HG03039 (cell line): ENCODE data around the gene SMR3A.

Source experiments
- ATAC-seq: cut with Tn5 transposase; IDR thresholded peaks from one replicate; pipeline ENCODE4 v1.9.1; 2021; ENCODE audit warnings: mild to moderate bottlenecking, moderate library complexity; ENCODE audit not compliant: unreplicated experiment

Gene SMR3A

DNA sequence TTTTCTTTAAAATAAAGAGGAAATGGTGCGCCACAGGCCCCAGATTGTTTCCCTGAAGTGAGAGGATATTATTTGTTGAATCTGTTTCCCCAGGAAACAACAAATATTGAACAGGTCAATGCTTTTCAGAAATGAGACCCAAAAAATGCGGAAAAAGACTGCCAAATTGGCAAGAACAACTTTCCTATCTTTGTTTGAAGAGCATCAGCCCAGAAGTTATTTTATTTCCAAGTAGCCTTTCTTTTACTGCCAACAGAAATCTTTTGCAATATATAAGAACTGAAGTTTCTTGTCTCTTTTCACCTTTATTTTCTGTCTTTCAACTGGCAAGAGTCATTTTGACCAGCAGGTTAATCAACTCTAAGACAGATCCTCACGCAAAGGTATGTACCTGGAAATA lies at the start of gene SMR3A:
Gene SMR3A (plus strand): TSS at position 301 of the 400 bp plus-strand sequence. CDS start 1,356 bp downstream, outside the sequence.
- ATAC-seq, result no peak

DNA sequence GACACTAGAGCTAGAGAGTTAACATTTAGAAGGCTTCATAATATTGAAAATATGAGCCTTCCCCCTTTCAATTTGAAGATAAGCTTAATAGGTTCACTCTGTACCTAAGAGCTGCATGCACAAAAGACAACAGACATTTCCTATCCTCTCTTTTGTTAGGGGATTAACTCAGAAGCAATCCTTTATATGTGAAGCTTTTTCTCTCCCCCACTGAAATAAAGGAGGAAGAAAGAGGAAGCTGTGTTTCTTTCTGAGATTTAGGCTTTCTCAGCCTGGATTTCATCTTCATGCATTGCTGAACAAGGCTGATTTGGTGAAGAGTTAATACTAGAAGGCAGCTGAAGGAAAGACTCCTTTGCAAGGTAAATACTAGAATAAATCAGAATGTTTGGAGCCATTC lies 46.8 kb upstream of the SMR3A start:
- no peak for ATAC-seq

DNA sequence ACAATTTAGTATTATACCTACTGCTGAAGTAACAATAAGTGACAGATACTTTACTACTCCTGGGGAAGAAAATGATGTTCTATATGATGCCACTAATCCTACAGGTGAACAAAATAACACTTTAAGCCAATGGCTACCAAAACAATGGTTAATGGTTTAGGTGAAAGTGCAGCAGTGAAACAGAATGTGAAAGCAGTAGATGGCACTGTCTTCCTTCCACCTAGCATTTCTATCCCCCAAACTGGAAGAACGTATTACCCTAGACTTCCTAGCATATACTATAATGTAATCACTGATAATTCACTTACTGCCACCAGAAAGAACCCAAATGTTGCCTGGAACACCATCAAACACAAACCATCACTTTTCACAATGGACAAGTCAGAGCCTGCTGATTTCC lies 44.6 kb upstream of the SMR3A start:
- ATAC-seq, result peak; percentile 59

DNA sequence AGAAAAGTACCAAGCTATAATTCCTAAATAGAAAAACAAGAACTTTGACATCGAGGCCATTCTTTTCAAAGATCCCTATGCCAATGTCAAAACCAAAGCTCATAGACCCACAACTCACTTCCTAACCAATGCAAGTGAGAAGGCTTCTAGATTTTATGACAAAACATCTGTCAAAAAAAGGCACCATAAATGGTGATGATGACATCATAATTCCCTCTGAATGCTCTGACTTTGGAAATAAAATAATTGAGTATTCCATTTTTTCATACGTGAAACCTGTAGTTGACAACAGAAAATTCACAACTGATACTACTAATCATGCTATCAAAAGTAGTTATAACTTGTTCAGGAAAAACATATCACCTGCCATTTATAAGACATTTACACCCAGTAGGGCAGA lies 34.5 kb upstream of the SMR3A start:
- no peak for ATAC-seq

DNA sequence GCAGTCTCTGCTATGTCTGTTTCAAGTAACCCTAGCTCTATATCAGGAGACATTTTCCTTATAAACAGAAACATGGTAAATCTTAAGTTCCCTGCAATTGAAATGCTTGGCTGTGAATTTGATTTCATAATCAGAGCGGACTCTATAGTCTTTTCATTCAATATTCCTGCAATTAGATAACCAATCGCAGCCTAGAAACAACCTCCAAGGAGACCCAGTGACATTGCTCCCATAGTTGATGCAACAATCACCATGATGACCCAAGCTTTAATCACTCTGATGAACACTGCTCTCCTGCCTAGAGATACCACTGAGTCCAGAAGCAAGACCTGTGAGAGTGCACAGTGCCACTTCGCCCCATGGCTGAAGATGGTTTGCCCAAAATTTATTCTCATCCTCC lies 25.9 kb upstream of the SMR3A start, which contains the start of gene CABS1:
Gene CABS1 (plus strand): TSS at position 301 of the 400 bp plus-strand sequence. CDS start 59 bp downstream, at position 360.
- ATAC-seq, result no peak

DNA sequence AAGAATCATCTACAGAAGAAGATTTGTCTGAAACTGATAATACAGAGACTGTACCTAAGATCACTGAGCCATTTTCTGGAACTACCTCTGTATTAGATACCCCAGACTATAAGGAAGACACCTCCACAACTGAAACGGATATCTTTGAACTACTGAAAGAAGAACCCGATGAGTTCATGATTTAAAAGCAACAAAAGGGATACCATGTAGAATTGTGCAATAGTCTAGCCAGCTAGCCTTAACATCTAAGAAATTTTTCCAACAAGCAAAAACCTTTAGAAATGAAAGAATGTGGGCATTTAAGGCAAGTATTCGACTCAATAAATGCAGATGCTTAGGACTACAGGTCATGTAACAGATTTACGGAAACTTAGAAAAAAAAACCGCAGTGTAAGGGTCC lies 24.5 kb upstream of the SMR3A start:
- ATAC-seq, result no peak

DNA sequence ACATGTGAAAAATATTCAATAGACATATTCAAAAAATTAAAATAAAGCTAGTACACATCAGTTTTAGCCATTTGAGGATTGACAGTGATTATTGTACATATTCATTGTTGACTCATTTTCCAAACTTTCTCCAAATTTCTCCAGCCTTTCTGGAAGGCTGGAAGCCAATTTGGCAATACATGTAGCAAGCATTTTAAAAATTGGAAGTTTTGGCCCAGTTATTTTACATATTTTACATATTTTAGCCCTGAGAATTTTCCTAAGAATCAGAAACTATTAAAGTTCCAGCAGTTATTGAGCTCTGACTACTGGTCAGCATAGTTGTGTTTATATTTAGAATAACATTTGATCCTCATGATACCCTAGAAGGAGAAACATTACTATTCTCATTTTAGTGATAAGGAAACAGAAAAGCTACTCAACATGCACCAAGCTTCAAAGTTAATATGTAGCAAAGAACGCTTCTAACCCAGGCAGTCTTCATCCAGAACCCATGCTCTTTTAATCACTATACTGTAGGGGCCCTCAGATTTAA lies 22.6 kb upstream of the SMR3A start:
- no peak for ATAC-seq

DNA sequence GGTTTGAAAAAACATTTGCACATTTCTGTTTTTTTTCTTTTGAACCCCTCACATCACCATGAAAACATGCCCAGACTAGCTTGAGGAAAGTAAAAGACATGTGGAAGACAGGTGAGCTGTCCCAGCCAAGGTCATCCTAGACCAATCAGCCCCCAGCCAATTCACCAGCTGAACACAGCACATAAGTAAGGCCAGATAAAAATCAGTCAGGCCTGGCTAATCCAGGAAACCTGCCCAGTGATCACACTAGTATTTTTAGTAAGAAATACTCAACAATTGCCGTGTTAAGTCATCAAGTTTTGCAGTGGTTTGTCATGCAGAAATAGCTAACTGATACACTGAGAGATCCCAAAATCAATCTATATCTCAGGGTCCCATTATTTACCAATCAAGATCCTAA lies 4.4 kb upstream of the SMR3A start:
- ATAC-seq, result no peak

DNA sequence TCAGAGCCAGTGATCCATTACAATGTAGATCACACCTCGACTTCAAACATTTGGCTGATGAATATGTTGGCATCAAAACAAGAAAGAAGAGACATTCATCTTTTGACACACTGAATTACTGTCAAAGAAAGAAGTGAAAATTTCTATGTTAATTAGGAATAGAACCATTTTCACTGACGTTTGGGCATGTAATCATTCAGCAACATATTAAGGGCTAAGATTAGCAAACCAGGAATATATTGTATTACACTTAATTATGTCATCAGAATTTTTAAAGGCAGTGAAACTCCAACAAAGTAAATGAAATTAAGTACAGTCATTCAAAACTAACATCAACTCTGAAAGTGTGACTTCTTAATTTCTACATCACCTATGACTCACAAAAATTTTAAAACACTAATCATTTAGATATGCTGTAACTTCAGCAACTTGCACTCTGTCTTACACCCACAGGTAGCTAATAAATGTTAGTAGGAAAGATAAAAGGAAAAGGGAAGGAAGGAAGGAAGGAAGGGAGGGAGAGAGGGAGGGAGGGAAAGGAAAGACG lies 1.4 kb upstream of the SMR3A start:
- no peak for ATAC-seq

DNA sequence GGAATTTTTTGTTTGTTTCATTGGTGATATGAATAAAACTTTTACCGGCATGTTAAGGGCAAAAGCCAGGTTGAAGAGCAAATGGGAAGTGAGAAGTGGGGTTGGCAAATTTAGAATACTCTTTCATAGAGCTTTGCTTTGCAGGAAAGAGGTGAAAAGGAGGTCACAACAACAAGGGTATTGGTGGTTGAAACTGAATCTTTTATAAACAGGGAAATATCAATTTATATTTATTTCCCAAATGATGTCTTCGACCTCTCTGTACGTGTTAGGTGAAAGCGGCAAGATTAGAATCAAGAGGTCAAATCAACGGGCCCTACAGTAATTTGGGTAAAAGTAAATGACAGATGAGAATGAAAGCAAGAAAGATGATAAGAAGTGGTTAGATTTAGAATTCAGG lies 3.4 kb downstream of the SMR3A start:
- ATAC-seq, result no peak

DNA sequence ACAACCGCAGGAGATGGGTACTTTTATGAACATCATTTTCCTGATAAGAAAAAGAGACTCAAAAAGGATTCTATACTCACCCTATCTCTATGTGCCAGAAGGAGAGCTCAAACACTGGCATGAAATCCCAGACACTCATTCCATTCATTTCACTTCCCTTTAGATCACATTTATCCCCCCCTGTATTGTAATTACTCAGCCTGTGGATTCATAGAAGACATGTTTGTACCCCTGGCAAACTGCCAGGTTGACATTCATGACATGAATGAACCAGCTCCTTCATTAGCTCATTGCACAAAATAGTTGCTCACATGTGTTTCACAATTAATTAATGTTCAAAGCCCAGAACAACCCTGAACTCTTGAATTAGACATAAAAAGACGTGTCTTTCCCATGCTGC lies 4.9 kb downstream of the SMR3A start:
- no peak for ATAC-seq

DNA sequence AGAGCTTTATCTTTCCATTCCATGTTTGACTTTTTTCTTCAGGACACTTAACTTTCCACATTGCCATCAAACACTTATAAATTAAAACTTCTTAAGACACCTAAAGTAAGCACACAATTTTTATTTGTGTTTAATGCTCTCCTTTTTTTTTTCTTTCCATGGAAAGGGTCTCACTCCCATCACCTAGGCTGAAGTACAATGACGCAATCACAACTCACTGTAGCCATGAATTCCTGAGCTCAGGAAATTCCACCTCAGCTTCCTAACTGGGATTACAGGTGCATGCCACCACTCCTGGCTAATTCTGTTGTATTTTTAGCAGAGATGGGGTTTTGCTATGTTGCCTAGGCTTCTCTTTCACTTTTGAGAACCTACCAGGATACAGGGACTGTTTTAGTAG lies 7.3 kb downstream of the SMR3A start:
- no peak for ATAC-seq

DNA sequence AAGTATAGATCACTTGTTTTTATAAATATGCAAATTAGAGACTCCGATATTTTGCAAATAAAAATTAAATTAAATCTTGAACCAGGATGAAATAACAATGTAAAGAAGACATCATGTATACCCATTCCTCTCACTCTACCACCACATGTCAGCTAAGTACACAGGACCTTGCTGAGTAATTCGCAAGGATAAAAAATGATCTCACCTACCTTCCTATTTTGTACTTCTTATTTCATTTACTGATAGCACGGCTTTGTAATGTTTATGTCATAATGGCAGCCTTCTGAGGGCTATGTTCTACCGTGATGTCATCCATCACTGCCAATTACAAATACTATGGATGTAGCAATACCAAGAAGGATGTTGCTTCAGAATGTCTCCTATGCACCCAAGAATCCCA lies 11.4 kb downstream of the SMR3A start:
- no peak for ATAC-seq

DNA sequence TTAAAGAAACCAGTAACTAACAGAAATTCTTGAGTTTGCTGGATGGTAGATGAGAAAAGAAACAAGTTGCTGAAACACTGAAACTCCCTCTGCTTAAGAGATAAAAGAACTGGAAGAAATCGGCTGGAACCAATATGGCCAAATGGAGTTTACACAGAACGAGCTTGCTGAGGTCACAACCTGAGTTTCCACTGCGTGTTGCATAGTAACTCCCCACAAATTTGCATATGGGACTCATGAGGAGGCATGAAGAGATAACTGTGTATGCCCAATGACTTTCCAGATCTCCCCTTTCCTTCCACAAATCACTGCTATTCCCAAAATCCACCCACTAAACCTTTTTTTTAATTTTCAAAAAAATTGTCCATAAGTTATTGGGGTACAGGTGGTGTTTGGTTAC lies 12.2 kb downstream of the SMR3A start:
- no peak for ATAC-seq

DNA sequence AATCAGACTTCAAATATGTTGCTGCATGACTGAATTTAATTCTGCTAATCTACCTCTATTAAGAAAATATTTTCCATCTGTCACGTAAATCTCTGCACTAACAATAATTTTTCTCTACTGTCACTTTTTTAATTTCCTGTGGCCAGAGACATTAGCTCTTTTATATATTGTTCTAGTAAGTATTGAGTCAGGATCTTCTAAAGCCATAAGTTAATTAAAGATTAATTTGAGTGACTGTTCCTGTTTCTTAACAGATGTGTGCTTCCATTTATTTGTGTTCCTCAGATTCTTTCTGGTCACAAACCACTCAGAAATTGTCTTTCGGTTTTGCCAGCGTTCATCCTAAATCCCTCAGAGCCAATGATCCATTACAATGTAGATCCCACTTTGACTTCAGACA lies 20.0 kb downstream of the SMR3A start:
- ATAC-seq, result no peak

DNA sequence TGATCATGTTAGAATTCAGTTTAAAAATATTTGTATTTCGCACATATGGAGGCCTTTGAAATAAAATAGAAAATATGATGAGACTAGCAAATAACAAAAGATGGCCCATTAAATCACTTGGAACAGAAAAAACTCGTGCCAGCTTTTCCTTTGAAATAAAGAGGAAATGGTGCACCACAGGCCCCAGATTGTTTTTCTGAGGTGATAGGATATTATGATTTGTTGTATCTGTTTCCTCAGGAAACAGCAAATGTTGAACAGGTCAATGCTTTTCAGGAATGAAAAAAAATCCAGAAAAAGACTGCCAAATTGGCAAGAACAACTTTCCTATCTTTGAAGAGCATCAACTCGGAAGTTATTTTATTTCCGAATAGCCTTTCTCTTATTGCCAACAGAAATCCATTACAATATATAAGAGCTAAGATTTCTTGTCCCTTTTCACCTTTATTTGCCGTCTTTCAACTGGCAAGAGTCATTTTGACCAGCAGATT lies 22.2 kb downstream of the SMR3A start, which contains the start of gene SMR3B:
Gene SMR3B (plus strand): TSS at position 441 of the 491 bp plus-strand sequence. CDS start 1,380 bp downstream, outside the sequence.
- ATAC-seq, result no peak

DNA sequence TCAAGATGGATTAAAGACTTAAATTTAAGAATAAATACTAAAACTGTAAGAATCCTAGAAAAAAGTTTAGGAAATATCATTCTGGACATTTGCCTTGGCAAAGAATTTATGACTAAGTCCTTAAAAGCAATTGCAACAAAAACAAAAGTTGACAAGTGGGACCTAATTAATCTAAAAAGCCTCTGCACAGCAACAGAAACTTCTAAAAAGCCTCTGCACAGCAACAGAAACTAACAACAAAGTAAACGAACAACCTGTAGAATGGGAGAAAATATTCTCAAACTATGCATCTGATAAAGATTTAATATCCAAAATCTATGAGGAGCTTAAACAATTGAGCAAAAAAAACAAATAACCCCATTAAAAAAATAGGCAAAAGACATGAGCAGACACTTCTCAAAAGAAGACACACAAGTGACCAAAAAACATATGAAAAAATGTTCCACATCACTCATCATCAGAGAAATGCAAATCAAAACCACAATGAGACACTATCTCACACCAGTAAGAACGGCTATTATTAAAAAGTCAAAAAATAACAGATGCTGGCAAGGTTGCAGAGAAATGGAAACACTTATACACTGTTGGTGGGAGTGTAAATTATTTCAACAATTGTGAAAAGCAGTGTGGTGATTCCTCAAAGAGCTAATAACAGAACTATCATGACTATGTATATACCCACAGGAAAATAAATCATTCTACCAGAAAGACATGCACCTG lies 31.7 kb downstream of the SMR3A start:
- peak; percentile 63 for ATAC-seq

DNA sequence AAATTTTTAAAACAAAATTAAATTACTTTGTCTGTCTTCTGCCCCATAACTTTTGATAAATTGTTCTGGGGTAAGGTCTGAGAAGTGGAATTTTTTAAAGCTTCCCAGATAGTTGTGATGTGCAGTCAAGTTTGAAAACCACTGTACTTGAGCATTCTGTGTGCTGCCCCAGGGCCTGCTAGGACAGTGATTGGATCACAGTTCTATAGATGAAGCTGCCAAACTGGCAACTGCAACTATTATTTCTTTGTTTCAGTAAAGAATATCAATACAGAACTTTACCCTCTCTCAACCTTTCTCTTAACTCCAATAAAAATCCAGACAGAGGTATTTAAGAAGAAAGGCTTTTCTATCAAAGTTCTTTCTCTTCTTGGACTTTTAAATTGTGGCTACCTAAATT lies 37.0 kb downstream of the SMR3A start, which contains the start of gene OPRPN:
Gene OPRPN (plus strand): TSS at position 361 of the 400 bp plus-strand sequence. CDS start 1,346 bp downstream, outside the sequence.
- no peak for ATAC-seq

DNA sequence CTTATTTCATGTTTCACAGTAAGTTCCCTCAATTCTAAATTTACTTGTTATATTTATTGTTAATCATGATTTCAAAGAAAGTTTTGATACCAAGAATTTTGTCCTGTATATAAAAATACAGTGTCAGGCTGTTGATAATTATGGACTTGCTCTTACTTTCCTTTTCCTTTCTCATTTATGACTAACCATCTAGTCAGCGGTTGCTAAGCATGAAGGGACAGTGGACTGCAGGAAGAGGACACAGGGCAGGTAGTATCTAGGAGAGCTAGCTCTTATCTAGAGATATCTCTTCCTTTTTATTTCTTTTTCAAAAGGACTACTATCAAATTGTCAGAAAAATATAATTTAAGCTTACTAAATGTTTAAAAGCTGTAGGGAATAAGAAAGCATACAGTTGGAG lies 38.8 kb downstream of the SMR3A start:
- ATAC-seq, result no peak

DNA sequence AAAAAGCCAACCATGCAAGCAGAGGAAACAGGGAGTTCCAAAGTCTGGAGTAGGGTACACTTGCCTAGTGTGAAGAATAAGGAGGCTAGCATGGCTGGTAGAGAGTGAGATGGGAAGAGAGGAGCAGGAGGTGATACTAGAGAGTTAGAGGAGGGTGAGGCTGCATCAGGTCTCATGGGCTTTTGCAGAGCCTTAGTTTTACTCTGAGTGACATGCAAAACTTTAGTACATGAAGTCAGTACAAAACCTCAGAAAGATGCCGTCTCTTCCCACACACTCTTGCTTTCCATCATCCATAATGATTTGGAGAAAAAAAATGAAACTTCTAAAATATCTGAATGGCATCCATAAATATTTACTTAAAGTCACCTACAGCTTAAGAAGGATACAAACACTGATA lies 42.2 kb downstream of the SMR3A start:
- peak; percentile 54 for ATAC-seq

DNA sequence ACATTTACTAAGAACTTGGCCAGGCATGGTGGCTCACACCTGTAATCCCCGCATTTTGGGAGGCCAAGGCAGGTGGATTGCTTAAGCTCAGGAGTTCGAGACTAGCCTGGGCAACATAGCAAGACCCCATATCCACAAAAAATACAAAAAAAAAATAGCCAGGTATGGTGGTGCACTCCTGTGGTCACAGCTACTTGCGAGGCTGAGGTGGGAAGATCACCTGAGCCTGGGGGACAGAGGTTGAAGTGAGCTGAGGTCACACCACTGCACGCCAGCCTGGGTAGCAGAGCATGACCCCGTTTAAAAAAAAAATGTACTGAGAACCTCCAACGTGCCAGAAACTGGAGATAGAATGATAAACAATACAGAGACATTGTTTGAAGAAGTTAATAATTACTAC lies 45.2 kb downstream of the SMR3A start:
- ATAC-seq, result no peak
